HL-60 (cell line): ENCODE data around the gene TRMT44.

Experiments used
- DNase-seq, 2 experiments: peaks; one replicate each; pipeline ENCODE4 v3.0.0-alpha.2; 2010 to 2020; ENCODE audit warnings: low read depth in 1 of 2, low spot score in 1 of 2
- H3K27ac ChIP-seq: fragments of 250-450 bp; sonication (Bioruptor Pico); replicated peaks from 2 replicates; pipeline ENCODE4 v1.5.1; 2020; ENCODE audit warnings: mild to moderate bottlenecking, moderate library complexity
- H3K27me3 ChIP-seq: fragments of 250-450 bp; sonication (Bioruptor Pico); 2 replicates; pipeline ENCODE4 v1.5.1; 2021; ENCODE audit warnings: mild to moderate bottlenecking, moderate library complexity; ENCODE audit not compliant: insufficient read depth, poor library complexity, severe bottlenecking
- H3K4me3 ChIP-seq: replicated peaks from 2 replicates; pipeline ENCODE4 v1.5.1; 2011; ENCODE audit warnings: mild to moderate bottlenecking, control low read depth, low read length; ENCODE audit not compliant: insufficient read depth
- GABPA ChIP-seq: IDR thresholded peaks from 2 replicates; pipeline ENCODE4 v1.6.1; 2012; ENCODE audit warnings: low read depth
- POLR2AphosphoS5 ChIP-seq: IDR thresholded peaks from 2 replicates; pipeline ENCODE4 v1.6.1; 2012; ENCODE audit warnings: low read depth
- SPI1 ChIP-seq: IDR thresholded peaks from 2 replicates; pipeline ENCODE4 v1.6.1; 2012; ENCODE audit warnings: low read depth, mild to moderate bottlenecking, borderline replicate concordance
- TF ChIP-seq, protein P1 (sequence below): IDR thresholded peaks from one replicate; pipeline ENCODE4 v1.5.1; 2011; ENCODE audit warnings: low read length, control low read depth, inconsistent platforms; ENCODE audit not compliant: insufficient read depth
- TF ChIP-seq, protein P2 (sequence below): IDR thresholded peaks from 2 replicates; pipeline ENCODE4 v1.6.1; 2012; ENCODE audit warnings: low read depth; ENCODE audit not compliant: insufficient replicate concordance

Gene TRMT44

DNA sequence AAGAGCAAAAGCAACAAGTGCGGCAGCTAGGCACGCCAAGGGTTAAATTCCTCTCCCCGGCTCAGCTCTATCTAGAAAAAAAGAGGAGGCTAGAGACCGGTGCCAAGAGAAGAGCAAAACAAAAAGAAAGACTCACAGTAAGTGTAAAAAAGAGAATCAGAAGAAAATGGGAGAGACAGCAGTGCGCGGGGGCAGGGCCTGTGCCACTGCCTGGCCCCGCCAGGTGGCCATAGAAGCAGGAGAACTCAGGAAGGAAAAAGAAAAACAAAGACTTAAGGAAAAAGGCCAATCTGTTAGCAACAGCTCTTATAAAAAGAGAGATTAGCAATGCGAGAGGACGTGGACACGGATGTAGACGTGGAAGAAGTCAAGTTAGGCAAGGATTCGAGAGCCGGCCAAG, 3.3 kb upstream of the TRMT44 start:
- no peak for TF ChIP-seq GABPA
- TF ChIP-seq SPI1: no peak
- no peak for TF ChIP-seq POLR2AphosphoS5
- TF ChIP-seq, protein P1, sequence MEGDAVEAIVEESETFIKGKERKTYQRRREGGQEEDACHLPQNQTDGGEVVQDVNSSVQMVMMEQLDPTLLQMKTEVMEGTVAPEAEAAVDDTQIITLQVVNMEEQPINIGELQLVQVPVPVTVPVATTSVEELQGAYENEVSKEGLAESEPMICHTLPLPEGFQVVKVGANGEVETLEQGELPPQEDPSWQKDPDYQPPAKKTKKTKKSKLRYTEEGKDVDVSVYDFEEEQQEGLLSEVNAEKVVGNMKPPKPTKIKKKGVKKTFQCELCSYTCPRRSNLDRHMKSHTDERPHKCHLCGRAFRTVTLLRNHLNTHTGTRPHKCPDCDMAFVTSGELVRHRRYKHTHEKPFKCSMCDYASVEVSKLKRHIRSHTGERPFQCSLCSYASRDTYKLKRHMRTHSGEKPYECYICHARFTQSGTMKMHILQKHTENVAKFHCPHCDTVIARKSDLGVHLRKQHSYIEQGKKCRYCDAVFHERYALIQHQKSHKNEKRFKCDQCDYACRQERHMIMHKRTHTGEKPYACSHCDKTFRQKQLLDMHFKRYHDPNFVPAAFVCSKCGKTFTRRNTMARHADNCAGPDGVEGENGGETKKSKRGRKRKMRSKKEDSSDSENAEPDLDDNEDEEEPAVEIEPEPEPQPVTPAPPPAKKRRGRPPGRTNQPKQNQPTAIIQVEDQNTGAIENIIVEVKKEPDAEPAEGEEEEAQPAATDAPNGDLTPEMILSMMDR: no peak
- TF ChIP-seq, protein P2, sequence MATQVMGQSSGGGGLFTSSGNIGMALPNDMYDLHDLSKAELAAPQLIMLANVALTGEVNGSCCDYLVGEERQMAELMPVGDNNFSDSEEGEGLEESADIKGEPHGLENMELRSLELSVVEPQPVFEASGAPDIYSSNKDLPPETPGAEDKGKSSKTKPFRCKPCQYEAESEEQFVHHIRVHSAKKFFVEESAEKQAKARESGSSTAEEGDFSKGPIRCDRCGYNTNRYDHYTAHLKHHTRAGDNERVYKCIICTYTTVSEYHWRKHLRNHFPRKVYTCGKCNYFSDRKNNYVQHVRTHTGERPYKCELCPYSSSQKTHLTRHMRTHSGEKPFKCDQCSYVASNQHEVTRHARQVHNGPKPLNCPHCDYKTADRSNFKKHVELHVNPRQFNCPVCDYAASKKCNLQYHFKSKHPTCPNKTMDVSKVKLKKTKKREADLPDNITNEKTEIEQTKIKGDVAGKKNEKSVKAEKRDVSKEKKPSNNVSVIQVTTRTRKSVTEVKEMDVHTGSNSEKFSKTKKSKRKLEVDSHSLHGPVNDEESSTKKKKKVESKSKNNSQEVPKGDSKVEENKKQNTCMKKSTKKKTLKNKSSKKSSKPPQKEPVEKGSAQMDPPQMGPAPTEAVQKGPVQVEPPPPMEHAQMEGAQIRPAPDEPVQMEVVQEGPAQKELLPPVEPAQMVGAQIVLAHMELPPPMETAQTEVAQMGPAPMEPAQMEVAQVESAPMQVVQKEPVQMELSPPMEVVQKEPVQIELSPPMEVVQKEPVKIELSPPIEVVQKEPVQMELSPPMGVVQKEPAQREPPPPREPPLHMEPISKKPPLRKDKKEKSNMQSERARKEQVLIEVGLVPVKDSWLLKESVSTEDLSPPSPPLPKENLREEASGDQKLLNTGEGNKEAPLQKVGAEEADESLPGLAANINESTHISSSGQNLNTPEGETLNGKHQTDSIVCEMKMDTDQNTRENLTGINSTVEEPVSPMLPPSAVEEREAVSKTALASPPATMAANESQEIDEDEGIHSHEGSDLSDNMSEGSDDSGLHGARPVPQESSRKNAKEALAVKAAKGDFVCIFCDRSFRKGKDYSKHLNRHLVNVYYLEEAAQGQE: no peak
- H3K4me3 ChIP-seq: no peak overlapping the region
- H3K27me3 ChIP-seq: no peaks in the 10 kb centered on the region
- no peak for DNase-seq
- H3K27ac ChIP-seq: no peak overlapping the region

DNA sequence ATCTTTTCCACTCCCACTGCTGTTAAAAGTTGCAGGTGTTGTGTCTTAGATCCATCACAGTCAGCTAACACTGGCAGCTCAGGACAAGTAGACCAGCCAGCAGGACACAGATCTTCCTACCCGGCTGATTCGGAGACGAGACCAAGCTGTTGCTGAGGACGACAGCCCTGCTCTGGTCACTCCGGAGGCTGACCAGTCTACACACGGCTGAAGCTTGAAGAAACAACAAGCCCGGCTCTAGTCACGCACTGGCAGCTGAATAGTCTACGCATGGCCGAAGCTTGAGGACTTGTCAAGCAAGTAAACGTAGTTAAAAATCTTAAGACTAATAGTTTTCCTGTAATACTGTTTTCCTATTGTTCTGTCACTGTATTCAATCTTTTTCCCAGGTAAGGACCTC, 1.8 kb upstream of the TRMT44 start:
- DNase-seq: no peak
- no peak for TF ChIP-seq GABPA
- TF ChIP-seq, protein P1: no peak
- TF ChIP-seq POLR2AphosphoS5: no peak
- TF ChIP-seq SPI1: no peak
- TF ChIP-seq, protein P2: no peak
- no peak overlapping the region for H3K4me3 ChIP-seq
- H3K27ac ChIP-seq: no peak overlapping the region
- H3K27me3 ChIP-seq: no peaks in the 10 kb centered on the region

DNA sequence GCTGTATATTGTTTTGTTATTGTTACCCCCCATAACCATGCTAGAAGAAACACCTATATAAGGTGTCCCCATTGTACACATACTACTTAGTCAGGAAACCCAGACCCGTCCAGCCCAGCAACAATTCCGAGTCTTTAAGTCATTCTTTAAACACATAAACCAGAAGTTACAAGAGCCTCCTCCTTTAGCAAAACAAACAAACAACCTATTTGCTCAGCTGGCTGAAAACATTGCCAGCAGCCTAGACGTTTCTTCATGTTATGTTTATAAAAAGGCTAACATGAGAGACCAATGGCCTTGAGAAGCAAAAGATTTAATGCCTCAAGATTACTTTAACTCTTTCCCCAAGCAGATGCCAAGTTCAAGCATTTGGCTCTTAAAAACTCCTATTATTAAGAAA, 1.4 kb upstream of the TRMT44 start:
- no peak for DNase-seq
- H3K27me3 ChIP-seq: no peaks in the 10 kb centered on the region
- TF ChIP-seq, protein P2: no peak
- TF ChIP-seq POLR2AphosphoS5 (no peak), SPI1 (no peak), GABPA (no peak)
- TF ChIP-seq, protein P1: no peak
- H3K4me3 ChIP-seq: no peak overlapping the region
- H3K27ac ChIP-seq: peak overlapping the region; percentile 50; the same call in 1 of the 2 replicates
